DLD1 (cell line): ENCODE data around the gene NEMF.
"Not testable (repeated sequence)": the region's sequence is repeated elsewhere in the genome, so short reads cannot be mapped to it uniquely, and the experiment has no call there.

Experiments used
- in situ Hi-C: cut with HindIII; loops from 2 replicates; pipeline ENCODE4 v1.10.0; 2017; ENCODE audit warnings: low sequenced_read_pairs

The NEMF gene

DNA sequence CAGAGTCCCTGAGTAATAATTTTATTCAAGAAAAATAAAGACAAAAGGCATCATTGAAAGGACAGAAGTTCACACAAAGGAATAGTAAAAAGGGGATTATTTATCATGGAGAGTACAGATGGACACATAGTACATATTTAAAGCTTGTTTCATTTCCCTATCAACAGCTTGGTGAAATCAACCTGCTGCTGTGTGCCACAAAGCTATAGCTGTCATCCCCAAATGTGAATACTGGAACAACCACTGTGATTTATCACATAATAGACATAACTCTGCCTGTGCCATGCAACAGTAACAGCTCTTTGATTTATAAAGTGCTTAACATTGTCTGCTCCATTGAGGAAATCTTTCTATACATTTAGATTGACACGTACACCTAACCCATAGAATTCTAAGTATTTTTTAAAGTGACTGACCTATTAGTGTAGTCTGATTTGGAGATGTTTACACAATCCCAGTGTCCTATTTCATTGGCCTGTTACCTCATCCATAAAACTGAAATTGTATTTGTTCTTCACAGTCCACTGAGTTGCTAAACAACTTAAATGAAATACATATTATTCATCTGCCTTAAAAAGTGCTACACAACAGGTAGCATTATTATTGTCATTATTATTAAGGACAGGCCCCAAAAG lies 3.3 kb downstream of the NEMF start:
- in situ Hi-C loops = no loop called here

DNA sequence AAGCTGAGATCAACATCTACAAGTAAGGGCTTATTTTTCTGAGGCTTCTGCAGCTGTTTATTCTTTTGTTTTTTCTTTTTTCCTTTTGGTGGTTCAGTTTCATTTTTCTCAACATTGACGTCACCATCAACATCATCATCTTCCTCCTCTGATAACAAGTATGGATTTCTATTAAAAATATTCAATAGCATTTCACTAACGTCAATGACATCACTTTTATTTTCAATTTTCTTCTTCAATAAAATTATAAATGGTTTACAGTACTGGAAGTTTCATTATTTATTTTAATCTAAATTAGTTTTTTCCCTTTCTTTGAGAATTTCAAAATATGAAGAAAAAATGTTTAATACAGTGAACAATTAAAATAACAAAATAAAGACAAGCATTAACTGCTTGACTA lies 23.9 kb downstream of the NEMF start:
- in situ Hi-C loops = no loop called here

GRCh38 chr14:49820176-49820575 lies 32.4 kb downstream of the NEMF start:
- in situ Hi-C loops = no loop called here

GRCh38 chr14:49816844-49817243 lies 35.7 kb downstream of the NEMF start:
- in situ Hi-C loops = no loop called here

GRCh38 chr14:49816118-49816517 lies 36.5 kb downstream of the NEMF start:
- in situ Hi-C loops = not testable (repeated sequence)

GRCh38 chr14:49808780-49809179 lies 43.8 kb downstream of the NEMF start:
- in situ Hi-C loops = no loop called here

- in situ Hi-C loops = no loop called here
Measured at GRCh38 chr14:49796025-49796424, 56.6 kb downstream of the NEMF start.

- in situ Hi-C loops = no loop called here
Measured at GRCh38 chr14:49792618-49793017, 60.0 kb downstream of the NEMF start.

DNA sequence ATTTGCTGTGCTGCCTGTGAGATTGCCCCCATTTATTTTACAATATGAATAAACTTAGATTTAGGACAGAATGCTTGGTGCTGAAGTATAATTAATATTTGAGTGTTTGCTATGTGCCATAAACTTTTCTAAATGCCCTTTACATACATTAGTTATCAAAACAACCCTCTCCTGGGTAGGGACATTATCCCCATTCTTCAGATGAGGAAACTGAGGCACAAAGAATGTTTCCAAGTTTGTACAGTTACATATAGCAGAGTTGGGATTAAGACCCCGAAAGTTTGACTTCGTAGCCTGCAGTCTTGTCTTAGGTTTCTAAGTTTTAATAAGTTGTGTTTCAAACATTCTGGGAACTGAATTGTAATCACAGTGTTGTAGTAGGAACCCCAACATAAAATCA lies 66.3 kb downstream of the NEMF start:
- in situ Hi-C loops = no loop called here

DNA sequence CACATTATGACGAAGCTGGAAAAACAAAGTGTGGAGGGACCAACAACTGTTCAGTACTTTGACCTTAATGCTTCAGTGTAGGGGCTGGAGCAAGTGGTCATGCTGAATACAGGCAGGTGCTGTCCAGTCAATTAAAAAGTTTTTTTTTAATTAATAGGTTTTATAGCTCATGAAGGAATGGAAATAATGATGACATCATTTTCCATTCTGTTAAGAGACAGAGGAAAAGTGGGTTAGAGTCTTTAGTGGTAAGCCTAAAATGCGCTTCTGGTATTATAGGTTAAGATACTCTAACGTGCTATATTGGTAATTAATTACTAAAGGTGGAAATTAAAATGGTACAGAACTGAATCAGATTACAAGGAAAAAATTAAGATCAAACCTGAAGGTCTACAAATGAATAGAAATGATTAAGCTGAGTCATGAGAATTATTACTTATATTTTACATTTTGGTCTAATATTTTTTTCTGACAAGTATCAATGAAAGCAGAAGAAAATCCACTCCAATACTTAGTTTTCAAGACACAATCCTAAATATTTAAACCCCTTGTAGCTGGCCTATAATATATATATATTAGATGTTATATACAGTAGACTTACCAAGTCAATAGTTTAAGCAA lies 69.1 kb downstream of the NEMF start:
- in situ Hi-C loops = no loop called here

DNA sequence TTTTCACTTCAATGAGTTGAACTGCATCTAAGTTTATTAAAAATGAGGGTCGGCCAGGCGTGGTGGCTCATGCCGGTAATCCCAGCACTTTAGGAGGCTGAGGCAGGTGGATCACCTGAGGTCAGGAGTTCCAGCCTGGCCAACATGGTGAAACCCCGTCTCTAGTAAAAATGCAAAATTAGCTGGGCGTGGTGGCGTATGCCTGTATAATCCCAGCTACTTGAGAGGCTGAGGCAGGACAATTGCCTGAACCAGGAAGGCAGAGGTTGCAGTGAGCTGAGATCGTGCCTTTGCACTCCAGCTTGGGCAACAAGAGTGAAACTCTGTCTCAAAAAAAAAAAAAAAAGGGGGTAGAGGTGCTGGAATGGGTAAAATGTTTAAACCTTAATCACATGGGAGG lies 71.5 kb downstream of the NEMF start:
- in situ Hi-C loops = not testable (repeated sequence)

- in situ Hi-C loops = no loop called here
Measured at GRCh38 chr14:49778421-49778820, 74.2 kb downstream of the NEMF start.

DNA sequence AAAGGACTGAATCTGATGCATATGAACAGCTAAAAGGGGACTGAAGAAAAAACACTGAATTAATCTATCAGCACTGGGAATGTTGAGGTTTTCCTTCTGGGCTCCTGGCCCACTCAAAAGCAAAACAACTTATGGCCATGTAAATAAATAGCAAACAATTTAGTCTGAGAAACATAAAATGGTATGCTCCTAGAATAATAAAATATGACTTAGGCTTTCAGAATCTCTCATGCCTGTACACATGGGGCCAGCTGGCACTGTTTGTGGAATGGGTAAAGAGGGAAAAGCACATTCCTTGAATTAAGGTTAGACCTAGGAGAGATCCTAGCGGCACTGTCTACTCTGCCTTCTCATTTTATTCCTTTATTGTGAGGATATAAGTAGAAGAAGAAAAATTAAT lies 78.5 kb downstream of the NEMF start:
- in situ Hi-C loops = no loop called here

- in situ Hi-C loops = not testable (repeated sequence)
Measured at GRCh38 chr14:49771691-49772090, 80.9 kb downstream of the NEMF start.

DNA sequence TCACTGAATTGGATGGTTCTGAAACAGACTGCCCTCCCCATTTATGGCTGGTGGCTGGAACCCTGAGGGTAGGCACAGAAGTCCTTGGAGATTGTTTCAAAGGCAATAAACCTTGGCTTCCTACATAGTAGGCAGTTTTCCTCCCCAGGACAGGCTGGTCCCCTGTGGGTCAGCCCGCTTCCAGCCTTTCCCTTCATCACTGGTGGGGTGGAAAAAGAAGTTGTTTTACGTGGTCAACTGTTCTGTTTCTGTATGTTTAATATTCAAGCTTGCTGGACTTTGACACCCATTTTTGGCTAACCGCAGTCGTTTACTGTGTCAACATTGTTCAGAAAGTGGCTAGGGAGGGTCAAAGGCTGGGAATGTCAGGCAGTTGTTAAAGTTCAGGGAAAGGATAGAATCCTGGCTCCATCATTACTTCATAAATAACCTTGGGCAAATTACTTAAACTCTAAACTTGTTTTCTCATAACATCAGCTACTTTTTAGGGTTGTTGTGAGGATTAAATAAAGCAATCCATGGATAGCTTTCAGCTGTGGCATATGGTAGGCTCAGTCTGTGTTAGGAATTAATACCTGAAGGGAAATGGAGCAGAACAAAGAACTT lies 82.3 kb downstream of the NEMF start:
- in situ Hi-C loops = no loop called here

DNA sequence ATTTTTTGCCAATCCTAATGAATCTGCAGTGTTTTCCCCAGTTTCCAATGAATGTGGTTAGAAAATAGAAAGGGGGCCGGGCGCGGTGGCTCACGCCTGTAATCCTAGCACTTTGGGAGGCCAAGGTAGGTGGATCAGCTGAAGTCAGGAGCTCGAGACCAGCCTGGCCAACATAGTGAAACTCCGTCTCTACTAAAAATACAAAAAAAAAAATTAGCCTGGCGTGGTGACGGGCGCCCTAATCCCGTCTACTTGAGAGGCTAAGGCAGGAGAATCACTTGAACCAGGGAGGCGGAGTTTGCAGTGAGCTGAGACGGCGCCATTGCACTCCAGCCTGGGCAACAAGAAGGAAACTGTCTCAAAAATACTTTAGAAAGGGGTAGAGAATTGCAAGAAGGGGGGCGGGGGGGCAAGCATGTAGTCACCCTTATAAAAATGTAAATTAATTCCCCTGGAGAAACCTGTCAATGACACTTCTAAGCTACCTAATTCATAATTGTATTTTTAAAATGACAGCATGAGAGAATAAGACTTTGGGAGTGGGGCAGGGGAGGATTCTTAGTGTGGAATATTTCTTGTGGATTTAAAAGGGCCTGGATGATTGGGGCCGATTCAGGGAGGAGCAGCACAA lies 82.9 kb downstream of the NEMF start:
- in situ Hi-C loops = no loop called here

DNA sequence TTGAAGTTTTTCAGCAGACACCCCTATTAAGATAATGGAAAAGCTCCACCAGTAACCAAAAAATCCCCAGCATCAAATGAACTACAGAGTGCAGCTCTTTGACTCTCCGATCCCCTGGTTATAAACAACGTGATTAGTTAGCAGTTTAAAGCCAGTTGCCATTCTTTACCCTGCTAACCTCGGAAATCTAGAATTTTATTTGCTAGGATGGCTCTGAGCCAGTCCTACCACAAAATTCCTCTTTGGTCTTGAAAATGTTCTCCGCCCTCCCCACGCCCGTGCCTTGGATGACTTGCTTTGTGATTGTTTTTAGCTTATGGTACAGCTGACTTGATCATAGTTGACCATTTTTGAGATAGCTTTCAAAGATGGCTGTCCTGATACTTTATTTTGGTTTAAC lies 83.4 kb downstream of the NEMF start:
- in situ Hi-C loops = no loop called here

GRCh38 chr14:49768301-49769121 lies 84.1 kb downstream of the NEMF start:
- in situ Hi-C loops = no loop called here

DNA sequence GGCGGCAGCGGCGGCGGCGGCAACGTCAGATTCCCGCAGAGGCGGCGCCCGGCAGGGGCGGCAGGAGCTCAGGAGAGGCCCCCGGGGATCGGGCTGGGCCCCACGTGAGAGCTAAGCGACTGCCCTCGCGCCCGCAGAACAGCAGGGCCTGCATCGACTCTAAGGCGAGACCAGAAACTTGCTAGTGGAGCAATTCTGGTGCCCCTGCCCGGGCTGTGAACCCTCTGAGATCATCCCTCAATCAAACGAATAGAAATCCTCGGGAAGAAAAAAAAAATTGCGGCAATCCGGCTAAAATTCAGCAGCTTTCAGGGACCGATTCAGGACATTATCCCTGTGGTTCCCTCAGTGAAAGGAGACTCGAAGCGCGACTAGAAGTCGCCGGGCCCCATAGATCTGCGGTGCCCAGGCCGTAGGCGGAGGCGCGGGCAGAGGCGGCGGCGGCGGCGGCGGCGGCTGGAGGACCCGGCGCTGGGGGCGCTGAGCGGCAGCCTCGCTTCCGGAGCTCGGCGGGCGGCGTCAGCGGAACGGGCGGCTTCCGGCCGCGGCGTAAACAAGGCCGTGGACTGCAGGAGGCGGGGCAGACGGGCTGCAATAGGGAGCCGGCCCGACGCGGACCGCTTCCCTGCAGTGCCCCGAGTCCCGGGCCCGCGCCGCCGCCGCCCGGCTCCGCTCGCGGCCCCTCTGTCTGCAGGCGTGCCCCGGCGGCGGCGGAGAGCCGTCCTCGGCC lies 84.9 kb downstream of the NEMF start, which contains the start of gene KLHDC2:
Gene KLHDC2 (plus strand): TSS at position 583 of the 730 bp plus-strand sequence. CDS start 316 bp downstream, outside the sequence.
- in situ Hi-C loops = no loop called here

GRCh38 chr14:49767270-49767570 lies 85.4 kb downstream of the NEMF start:
- in situ Hi-C loops = no loop called here

DNA sequence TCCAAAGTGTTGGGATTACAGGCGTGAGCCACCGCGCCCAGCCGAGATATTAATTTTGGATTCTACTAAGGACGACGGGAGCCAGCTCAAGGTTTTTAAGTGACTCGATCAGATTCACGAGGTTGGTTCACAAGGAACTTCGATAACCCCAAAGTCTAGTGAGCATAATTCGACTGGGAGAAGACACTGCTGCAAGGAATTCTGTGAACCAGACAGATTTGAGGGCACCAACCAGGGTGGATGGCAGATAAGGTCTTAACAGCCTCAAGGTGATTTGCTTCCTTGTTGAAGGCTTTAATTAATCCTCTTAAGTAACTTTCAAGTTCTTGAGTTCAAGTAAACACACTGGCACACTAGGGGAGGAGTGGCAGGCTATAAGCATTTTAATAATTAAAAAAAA lies 85.7 kb downstream of the NEMF start:
- in situ Hi-C loops = no loop called here
